ENCODE data around the gene SELENOH. TPM values are rescaled to one million over a fixed set of nuclear protein-coding genes. Genes with fewer than 3 reads are reported as not detected.

The SELENOH gene
- total and polyA plus RNA-seq, 3 experiments from 2014 or later: 201 to 276 (median 272) TPM

- no peaks in the 10 kb centered on the region for H3K9me3 Mint-ChIP-seq
- H3K36me3 Mint-ChIP-seq: peaks cover 0 to 7% (median 4%) of the 10 kb centered on the region in 3 donors
- no peaks in the 10 kb centered on the region for H3K9me3 ChIP-seq (ENCODE audit: low read length)
- no peak for DNase-seq
- no peaks in the 10 kb centered on the region for H3K27me3 Mint-ChIP-seq
- H3K4me3 Mint-ChIP-seq: no peak overlapping the region
- no peaks in the 10 kb centered on the region for H3K4me1 Mint-ChIP-seq
- no peaks in the 10 kb centered on the region for H3K27me3 ChIP-seq (ENCODE audit: insufficient read depth, low read length, poor library complexity, severe bottlenecking)
- no peaks in the 10 kb centered on the region for H3K4me1 ChIP-seq (ENCODE audit: insufficient read depth, low read length)
- CTCF ChIA-PET: no interaction called here
- no peaks in the 10 kb centered on the region for H3K36me3 ChIP-seq (ENCODE audit: insufficient read depth, low read length)
- no peak overlapping the region for H3K27ac Mint-ChIP-seq
- no peak overlapping the region for H3K4me3 ChIP-seq (ENCODE audit: low read length)
- POLR2A ChIA-PET: no interaction called here
- no peak overlapping the region for H3K27ac ChIP-seq (ENCODE audit: low read depth, low read length)
Measured at GRCh38 chr11:57764021-57764420, 22.7 kb downstream of the SELENOH start.

- Histone ChIP-seq H3K4me1 (ENCODE audit: insufficient read depth, low read length) (no peaks in the 10 kb centered on the region), H3K36me3 (ENCODE audit: insufficient read depth, low read length) (no peaks in the 10 kb centered on the region), H3K27ac (ENCODE audit: low read depth, low read length) (no peak overlapping the region), H3K27me3 (ENCODE audit: insufficient read depth, low read length, poor library complexity, severe bottlenecking) (no peaks in the 10 kb centered on the region), H3K4me3 (ENCODE audit: low read length) (no peak overlapping the region), H3K9me3 (ENCODE audit: low read length) (no peaks in the 10 kb centered on the region)
- Mint-ChIP-seq H3K27me3 (no peaks in the 10 kb centered on the region), H3K36me3 (peaks cover 0 to 8% (median 4%) of the 10 kb centered on the region in 3 donors), H3K4me1 (no peaks in the 10 kb centered on the region), H3K4me3 (no peak overlapping the region), H3K9me3 (no peaks in the 10 kb centered on the region), H3K27ac (no peak overlapping the region)
- ChIA-PET POLR2A (no interaction called here), CTCF (no interaction called here)
- DNase-seq: no peak
Measured at GRCh38 chr11:57764566-57764965, 23.3 kb downstream of the SELENOH start.

DNA sequence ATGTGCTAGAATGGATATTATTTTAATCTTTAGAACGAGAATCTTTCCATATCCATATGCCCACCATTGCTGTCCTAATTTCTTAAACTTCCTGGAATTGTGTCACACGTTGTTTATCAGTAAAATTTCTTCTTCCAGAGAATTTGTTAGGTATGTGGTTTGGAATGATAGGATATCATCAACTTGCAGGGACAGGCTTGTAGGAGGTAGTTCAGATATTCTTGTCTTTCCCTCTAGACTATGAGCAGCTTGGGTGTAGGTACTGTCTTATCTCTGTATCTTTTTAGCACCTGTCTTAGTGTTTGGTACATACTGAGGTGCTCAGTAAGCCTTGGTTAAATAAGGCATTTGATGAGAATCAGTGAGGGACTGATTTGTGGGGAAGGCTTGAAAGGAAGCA lies 23.7 kb downstream of the SELENOH start:
- H3K9me3 ChIP-seq (ENCODE audit: low read length): no peaks in the 10 kb centered on the region
- H3K27ac Mint-ChIP-seq: peak overlapping the region in 1 of 8 donors; percentile 37
- H3K27me3 ChIP-seq (ENCODE audit: insufficient read depth, low read length, poor library complexity, severe bottlenecking): no peaks in the 10 kb centered on the region
- no peaks in the 10 kb centered on the region for H3K9me3 Mint-ChIP-seq
- no peak overlapping the region for H3K4me3 ChIP-seq (ENCODE audit: low read length)
- ChIA-PET POLR2A (no interaction called here), CTCF (no interaction called here)
- H3K27ac ChIP-seq (ENCODE audit: low read depth, low read length): no peak overlapping the region
- H3K36me3 ChIP-seq (ENCODE audit: insufficient read depth, low read length): no peaks in the 10 kb centered on the region
- peaks cover 0 to 7% (median 4%) of the 10 kb centered on the region in 3 donors for H3K36me3 Mint-ChIP-seq
- DNase-seq: no peak
- no peaks in the 10 kb centered on the region for H3K4me1 Mint-ChIP-seq
- no peaks in the 10 kb centered on the region for H3K27me3 Mint-ChIP-seq
- H3K4me1 ChIP-seq (ENCODE audit: insufficient read depth, low read length): no peaks in the 10 kb centered on the region
- no peak overlapping the region for H3K4me3 Mint-ChIP-seq

- Mint-ChIP-seq H3K36me3 (peaks cover 2 to 5% (median 4%) of the 10 kb centered on the region in 3 donors), H3K27me3 (peaks cover 0 to under 1% of the 10 kb centered on the region in 2 donors), H3K27ac (no peak overlapping the region), H3K4me3 (no peak overlapping the region), H3K9me3 (no peaks in the 10 kb centered on the region), H3K4me1 (peaks cover 3 to 6% (median 5%) of the 10 kb centered on the region in 3 donors)
- CTCF ChIA-PET: interaction anchor here (1.0 to 1.1 kb wide), 2 partner anchors 12 to 30 kb away, joined by 3 read pairs; no protein-coding TSS in a partner anchor
- no peak for DNase-seq
- Histone ChIP-seq H3K27me3 (ENCODE audit: insufficient read depth, low read length, poor library complexity, severe bottlenecking) (no peaks in the 10 kb centered on the region), H3K4me3 (ENCODE audit: low read length) (no peak overlapping the region), H3K36me3 (ENCODE audit: insufficient read depth, low read length) (no peaks in the 10 kb centered on the region), H3K4me1 (ENCODE audit: insufficient read depth, low read length) (no peaks in the 10 kb centered on the region), H3K9me3 (ENCODE audit: low read length) (no peaks in the 10 kb centered on the region), H3K27ac (ENCODE audit: low read depth, low read length) (no peak overlapping the region)
- POLR2A ChIA-PET: interaction anchor here (0.6 kb wide), 1 partner anchor 9 kb away, joined by 7 read pairs; no protein-coding TSS in a partner anchor
Measured at GRCh38 chr11:57770793-57771192, 29.5 kb downstream of the SELENOH start.

DNA sequence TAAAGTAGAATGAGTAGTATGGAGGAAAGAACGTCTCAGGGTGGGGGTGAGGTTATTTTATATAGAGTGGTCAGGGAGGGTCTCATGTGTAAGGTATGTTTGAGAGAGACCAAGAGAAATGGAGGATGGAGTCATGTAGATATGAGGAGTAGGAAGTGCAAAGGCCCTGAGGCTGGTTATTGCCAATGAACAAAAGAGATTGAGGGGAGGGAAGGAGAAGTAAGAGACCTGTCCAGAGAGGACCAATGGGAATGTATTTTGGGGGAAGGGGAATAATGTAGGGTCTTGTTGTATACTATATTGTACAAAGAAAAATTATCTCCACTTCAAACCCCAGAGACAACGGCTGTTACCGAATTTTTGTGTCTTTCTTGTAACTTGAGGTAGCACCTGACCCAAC lies 30.1 kb downstream of the SELENOH start:
- Mint-ChIP-seq H3K4me1 (peaks cover 3 to 6% (median 5%) of the 10 kb centered on the region in 3 donors), H3K36me3 (peaks cover 2 to 5% (median 3%) of the 10 kb centered on the region in 3 donors), H3K4me3 (no peak overlapping the region), H3K27me3 (peaks cover 0 to 1% of the 10 kb centered on the region in 2 donors), H3K9me3 (no peaks in the 10 kb centered on the region), H3K27ac (no peak overlapping the region)
- no peaks in the 10 kb centered on the region for H3K9me3 ChIP-seq (ENCODE audit: low read length)
- H3K27me3 ChIP-seq (ENCODE audit: insufficient read depth, low read length, poor library complexity, severe bottlenecking): no peaks in the 10 kb centered on the region
- no peak overlapping the region for H3K27ac ChIP-seq (ENCODE audit: low read depth, low read length)
- no peak for DNase-seq
- POLR2A ChIA-PET: interaction anchor here (1.0 kb wide), 1 partner anchor 20 kb away, joined by 3 read pairs; the partner anchor contains the start of gene BTBD18
- no peaks in the 10 kb centered on the region for H3K4me1 ChIP-seq (ENCODE audit: insufficient read depth, low read length)
- CTCF ChIA-PET: interaction anchor here (1.0 kb wide), 1 partner anchor 11 kb away, joined by 3 read pairs; no protein-coding TSS in a partner anchor
- H3K4me3 ChIP-seq (ENCODE audit: low read length): no peak overlapping the region
- no peaks in the 10 kb centered on the region for H3K36me3 ChIP-seq (ENCODE audit: insufficient read depth, low read length)

- H3K36me3 ChIP-seq (ENCODE audit: insufficient read depth, low read length): no peaks in the 10 kb centered on the region
- H3K4me1 Mint-ChIP-seq: peaks cover 3 to 9% (median 5%) of the 10 kb centered on the region in 3 donors
- H3K27me3 Mint-ChIP-seq: peaks cover 0 to 1% of the 10 kb centered on the region in 2 donors
- CTCF ChIA-PET: no interaction called here
- H3K36me3 Mint-ChIP-seq: peaks cover 0 to 7% (median 2%) of the 10 kb centered on the region in 3 donors
- POLR2A ChIA-PET: no interaction called here
- no peaks in the 10 kb centered on the region for H3K9me3 ChIP-seq (ENCODE audit: low read length)
- no peaks in the 10 kb centered on the region for H3K27me3 ChIP-seq (ENCODE audit: insufficient read depth, low read length, poor library complexity, severe bottlenecking)
- H3K4me1 ChIP-seq (ENCODE audit: insufficient read depth, low read length): no peaks in the 10 kb centered on the region
- no peak overlapping the region for H3K27ac ChIP-seq (ENCODE audit: low read depth, low read length)
- H3K4me3 Mint-ChIP-seq: no peak overlapping the region
- no peaks in the 10 kb centered on the region for H3K9me3 Mint-ChIP-seq
- no peak for DNase-seq
- H3K4me3 ChIP-seq (ENCODE audit: low read length): no peak overlapping the region
- H3K27ac Mint-ChIP-seq: peak overlapping the region in 2 of 8 donors; percentile 43
Measured at GRCh38 chr11:57772562-57772961, 31.3 kb downstream of the SELENOH start.

DNA sequence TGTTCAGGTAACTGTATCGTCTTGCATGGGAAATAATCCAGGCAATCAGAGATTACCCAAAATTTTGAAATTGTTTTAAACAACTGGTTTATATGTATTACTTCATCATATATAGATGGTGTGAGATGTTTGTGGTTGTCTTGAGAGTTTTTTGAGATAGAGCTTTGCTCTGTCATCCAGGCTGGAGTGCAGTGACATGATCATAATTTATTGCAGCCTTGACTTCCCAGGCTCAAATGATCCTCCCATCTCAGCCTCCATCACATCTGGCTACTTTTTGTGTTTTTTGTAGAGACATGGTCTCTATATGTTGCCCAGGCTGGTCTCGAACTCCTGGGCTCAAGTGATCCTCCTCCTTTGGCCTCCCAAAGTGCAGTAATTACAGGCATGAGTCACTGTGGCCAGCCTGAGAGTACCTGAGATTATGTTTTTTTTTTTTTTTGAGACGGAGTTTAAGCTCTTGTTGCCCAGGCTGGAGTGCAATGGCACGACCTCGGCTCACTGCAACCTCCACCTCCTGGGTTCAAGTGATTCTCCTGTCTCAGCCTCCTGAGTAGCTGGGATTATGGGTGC lies 31.8 kb downstream of the SELENOH start:
- peaks cover 0 to 1% of the 10 kb centered on the region in 2 donors for H3K27me3 Mint-ChIP-seq
- H3K36me3 Mint-ChIP-seq: peaks cover 0 to 7% (median 2%) of the 10 kb centered on the region in 3 donors
- Histone ChIP-seq H3K27me3 (ENCODE audit: insufficient read depth, low read length, poor library complexity, severe bottlenecking) (no peaks in the 10 kb centered on the region), H3K27ac (ENCODE audit: low read depth, low read length) (no peak overlapping the region), H3K4me3 (ENCODE audit: low read length) (no peak overlapping the region), H3K9me3 (ENCODE audit: low read length) (no peaks in the 10 kb centered on the region), H3K4me1 (ENCODE audit: insufficient read depth, low read length) (no peaks in the 10 kb centered on the region), H3K36me3 (ENCODE audit: insufficient read depth, low read length) (no peaks in the 10 kb centered on the region)
- CTCF ChIA-PET: no interaction called here
- H3K27ac Mint-ChIP-seq: no peak overlapping the region
- POLR2A ChIA-PET: interaction anchor here (0.7 kb wide), 1 partner anchor 28 kb away, joined by 4 read pairs; no protein-coding TSS in a partner anchor
- no peak overlapping the region for H3K4me3 Mint-ChIP-seq
- DNase-seq: no peak
- peaks cover 3 to 9% (median 5%) of the 10 kb centered on the region in 3 donors for H3K4me1 Mint-ChIP-seq
- H3K9me3 Mint-ChIP-seq: no peaks in the 10 kb centered on the region

DNA sequence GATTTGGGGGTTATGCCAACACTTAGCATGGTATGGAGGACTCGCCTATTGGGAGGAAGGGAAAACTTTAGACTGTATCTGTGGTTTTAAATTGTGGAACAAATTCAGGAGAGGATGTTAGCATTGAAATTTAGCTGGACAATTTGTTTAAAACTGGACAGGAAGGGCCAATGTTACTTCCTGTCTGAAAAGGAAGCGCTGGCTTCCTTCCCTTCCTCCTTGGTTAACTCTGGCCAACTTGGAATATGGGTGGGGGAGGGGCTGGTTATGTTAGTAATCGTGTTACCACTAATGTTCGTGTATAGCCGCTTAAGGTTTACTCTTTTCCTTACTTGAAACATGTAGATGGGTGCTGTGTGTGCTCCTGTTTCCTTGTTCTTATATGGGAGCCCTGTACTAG lies 34.2 kb downstream of the SELENOH start:
- Mint-ChIP-seq H3K27ac (peak overlapping the region in 2 of 8 donors; percentile 23 to 33), H3K36me3 (peaks cover 0 to 7% (median 0%) of the 10 kb centered on the region in 3 donors), H3K27me3 (peaks cover 0 to 1% of the 10 kb centered on the region in 2 donors), H3K4me3 (no peak overlapping the region), H3K9me3 (no peaks in the 10 kb centered on the region), H3K4me1 (peaks cover 3 to 14% (median 5%) of the 10 kb centered on the region in 3 donors)
- DNase-seq: no peak
- Histone ChIP-seq H3K4me3 (ENCODE audit: low read length) (no peak overlapping the region), H3K27me3 (ENCODE audit: insufficient read depth, low read length, poor library complexity, severe bottlenecking) (no peaks in the 10 kb centered on the region), H3K27ac (ENCODE audit: low read depth, low read length) (no peak overlapping the region), H3K9me3 (ENCODE audit: low read length) (no peaks in the 10 kb centered on the region), H3K36me3 (ENCODE audit: insufficient read depth, low read length) (no peaks in the 10 kb centered on the region), H3K4me1 (ENCODE audit: insufficient read depth, low read length) (no peaks in the 10 kb centered on the region)
- POLR2A ChIA-PET: no interaction called here
- CTCF ChIA-PET: no interaction called here

All from CD8-positive, alpha-beta memory T cell (primary cell).